NT2/D1 (cell line): ENCODE measurements around the gene F13A1.

Experiments used
- DNase-seq: peaks from one replicate; pipeline ENCODE4 v3.0.0-alpha.2; 2011; ENCODE audit warnings: low read depth, low spot score
- H3K27me3 ChIP-seq: 2 replicates; pipeline ENCODE4 v1.6.0; 2011; ENCODE audit warnings: mild to moderate bottlenecking; ENCODE audit not compliant: insufficient read length, insufficient read depth
- H3K36me3 ChIP-seq: 2 replicates; pipeline ENCODE4 v1.6.1; 2011; ENCODE audit warnings: mild to moderate bottlenecking, low read length, mixed read lengths; ENCODE audit not compliant: insufficient read depth, insufficient read length
- H3K4me1 ChIP-seq: 2 replicates; pipeline ENCODE4 v1.5.1; 2011; ENCODE audit not compliant: insufficient read depth, insufficient read length
- H3K4me3 ChIP-seq: 2 replicates; pipeline ENCODE4 v1.5.1; 2011; ENCODE audit warnings: low read depth; ENCODE audit not compliant: insufficient read length
- H3K9ac ChIP-seq: 2 replicates; pipeline ENCODE4 v1.6.0; 2011; ENCODE audit warnings: low read depth; ENCODE audit not compliant: insufficient read length
- H3K9me3 ChIP-seq: 2 replicates; pipeline ENCODE4 v1.5.1; 2011; ENCODE audit warnings: mild to moderate bottlenecking, low read length; ENCODE audit not compliant: insufficient read depth
- SUZ12 ChIP-seq: IDR thresholded peaks from 2 replicates; pipeline ENCODE4 v1.6.1; 2011; ENCODE audit not compliant: insufficient read length, insufficient read depth; ENCODE audit errors: extremely low read depth
- YY1 ChIP-seq: IDR thresholded peaks from 2 replicates; pipeline ENCODE4 v1.6.1; 2011; ENCODE audit not compliant: insufficient read length, insufficient read depth
- ZNF274 ChIP-seq: IDR thresholded peaks from 2 replicates; pipeline ENCODE4 v1.6.1; 2011; ENCODE audit warnings: mild to moderate bottlenecking, low read depth, low read length

The F13A1 gene

DNA sequence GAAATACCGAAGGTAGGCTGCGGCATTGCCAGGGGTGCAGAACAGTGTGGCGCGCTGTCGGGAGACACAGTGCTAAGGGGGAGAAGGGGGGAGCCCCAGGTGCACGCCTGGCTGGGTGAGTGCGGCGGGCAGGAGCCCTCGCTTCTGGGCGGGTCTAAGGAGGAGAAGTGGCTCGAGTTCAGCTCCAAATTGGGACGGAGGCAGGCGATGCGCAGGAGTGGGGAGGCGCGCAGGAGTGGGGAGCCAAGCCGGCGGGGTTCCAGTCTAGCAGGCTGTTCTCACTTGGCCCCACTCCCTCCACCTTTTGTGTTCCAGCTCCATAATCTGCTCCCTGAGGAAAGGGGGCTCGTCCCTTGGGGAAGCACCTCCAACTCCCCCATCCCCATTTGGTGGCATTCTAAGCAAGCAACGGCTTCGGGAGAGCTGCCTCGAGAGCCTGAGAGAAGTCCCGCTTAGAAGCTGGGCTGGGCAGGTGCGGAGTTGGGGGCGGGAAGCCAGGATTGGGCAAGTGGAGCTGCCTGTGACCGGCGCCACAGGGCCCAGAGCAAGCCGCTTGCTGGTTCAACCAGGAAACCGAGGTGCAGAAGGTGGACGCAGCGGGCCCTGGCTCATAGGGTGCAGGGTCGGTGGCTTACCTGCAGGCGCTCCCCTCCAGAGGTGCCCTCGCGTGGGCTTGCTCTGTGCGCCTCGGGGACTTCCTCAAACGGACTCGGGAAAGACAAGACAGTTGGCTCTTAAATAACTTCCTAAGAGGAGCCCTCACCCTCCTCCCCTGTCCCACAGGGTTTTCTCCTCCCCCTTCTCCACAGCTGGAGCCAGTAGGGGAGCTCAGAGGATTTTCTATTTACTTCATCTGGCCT is at the start of gene F13A1:
F13A1 (minus strand) TSS at position 711 of the 860 bp plus-strand sequence. CDS start 1,998 bp downstream, outside the sequence.
- DNase-seq, result no peak
- TF ChIP-seq ZNF274, result no peak
- TF ChIP-seq YY1, result no peak
- no peak for TF ChIP-seq SUZ12
- no peaks in the 10 kb centered on the region for H3K4me1 ChIP-seq
- peaks cover 17% of the 10 kb centered on the region for H3K27me3 ChIP-seq
- H3K36me3 ChIP-seq, result no peaks in the 10 kb centered on the region
- H3K9me3 ChIP-seq, result no peaks in the 10 kb centered on the region
- H3K4me3 ChIP-seq, result no peak within 1 kb of the TSS
- no peak within 1 kb of the TSS for H3K9ac ChIP-seq

DNA sequence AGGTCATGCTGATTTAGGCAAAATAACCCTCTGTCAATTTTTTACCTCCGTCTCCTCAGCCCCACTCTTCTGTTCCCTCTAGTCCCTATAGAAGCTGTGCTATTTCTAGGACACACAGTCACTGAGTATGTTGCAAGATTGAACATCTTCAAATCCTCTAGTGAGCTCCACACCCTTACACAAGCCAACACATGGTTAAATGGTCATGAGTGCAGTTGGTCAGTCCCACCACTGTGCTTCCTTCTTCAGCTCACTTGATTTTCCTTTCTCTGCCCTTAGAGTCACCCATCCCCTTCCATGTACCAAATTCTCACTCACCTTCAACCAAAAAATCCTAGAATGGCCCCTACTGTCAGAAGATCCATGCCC is 48.2 kb upstream of the F13A1 start:
- no peaks in the 10 kb centered on the region for H3K4me1 ChIP-seq
- no peak overlapping the region for H3K9ac ChIP-seq
- no peak overlapping the region for H3K4me3 ChIP-seq
- no peaks in the 10 kb centered on the region for H3K36me3 ChIP-seq
- no peaks in the 10 kb centered on the region for H3K27me3 ChIP-seq
- no peak for DNase-seq
- no peak for TF ChIP-seq ZNF274
- H3K9me3 ChIP-seq, result no peaks in the 10 kb centered on the region

DNA sequence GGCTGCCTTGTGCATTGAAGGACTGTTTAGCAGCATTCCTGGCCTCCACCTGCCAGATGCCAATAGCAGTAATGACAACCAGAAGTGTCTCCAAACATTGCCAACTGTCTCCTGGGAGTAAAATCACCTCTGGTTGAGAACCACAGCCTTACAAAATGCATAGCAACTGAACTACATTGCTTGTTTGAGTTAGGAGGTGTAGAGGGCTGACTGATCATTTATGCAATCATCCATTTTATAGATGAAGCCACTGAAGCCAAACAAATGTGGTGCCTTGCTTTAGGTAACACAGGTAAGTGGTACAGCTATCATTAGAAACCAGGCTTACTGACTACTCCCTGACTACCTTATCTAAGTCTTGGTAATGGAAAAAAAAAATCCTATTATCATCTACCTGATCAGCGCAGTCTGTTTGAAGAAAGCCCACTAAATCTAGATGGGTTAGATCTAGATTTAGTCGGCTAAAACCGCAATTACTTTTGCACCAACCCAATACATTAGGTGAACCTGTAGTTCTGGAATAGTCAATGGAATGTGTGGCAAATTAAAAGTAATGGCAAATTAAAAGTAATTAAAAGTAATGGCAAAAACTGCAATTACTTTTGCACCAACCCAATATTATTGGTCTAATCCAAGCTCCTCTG is 47.7 kb upstream of the F13A1 start:
- H3K27me3 ChIP-seq, result no peaks in the 10 kb centered on the region
- DNase-seq, result no peak
- no peak overlapping the region for H3K9ac ChIP-seq
- H3K4me1 ChIP-seq, result no peaks in the 10 kb centered on the region
- no peaks in the 10 kb centered on the region for H3K9me3 ChIP-seq
- no peaks in the 10 kb centered on the region for H3K36me3 ChIP-seq
- no peak overlapping the region for H3K4me3 ChIP-seq
- no peak for TF ChIP-seq SUZ12
- no peak for TF ChIP-seq ZNF274
- no peak for TF ChIP-seq YY1

DNA sequence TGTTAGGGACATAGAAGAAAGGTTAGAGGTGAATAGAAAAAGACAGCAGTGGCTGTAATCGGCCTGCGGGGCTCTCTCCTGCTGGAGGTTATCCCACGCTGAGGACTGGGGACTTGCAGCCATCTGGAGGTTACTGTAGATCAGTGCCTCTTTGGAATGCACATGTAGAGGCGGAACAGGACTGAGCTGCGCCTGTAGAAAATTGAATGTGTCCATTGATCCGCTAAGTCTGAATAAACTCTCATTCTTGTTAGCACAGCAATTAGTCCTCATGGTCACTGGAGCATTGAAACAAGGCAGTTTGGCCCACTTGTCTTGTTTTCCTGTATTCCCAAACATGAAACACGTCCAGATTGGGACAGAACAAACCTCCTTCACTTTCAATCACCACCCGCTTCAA is 46.3 kb upstream of the F13A1 start:
- H3K4me1 ChIP-seq, result no peaks in the 10 kb centered on the region
- H3K27me3 ChIP-seq, result no peaks in the 10 kb centered on the region
- H3K9ac ChIP-seq, result no peak overlapping the region
- no peaks in the 10 kb centered on the region for H3K36me3 ChIP-seq
- no peak overlapping the region for H3K4me3 ChIP-seq
- TF ChIP-seq YY1, result no peak
- TF ChIP-seq ZNF274, result no peak
- no peak for TF ChIP-seq SUZ12
- DNase-seq, result no peak
- H3K9me3 ChIP-seq, result no peaks in the 10 kb centered on the region

DNA sequence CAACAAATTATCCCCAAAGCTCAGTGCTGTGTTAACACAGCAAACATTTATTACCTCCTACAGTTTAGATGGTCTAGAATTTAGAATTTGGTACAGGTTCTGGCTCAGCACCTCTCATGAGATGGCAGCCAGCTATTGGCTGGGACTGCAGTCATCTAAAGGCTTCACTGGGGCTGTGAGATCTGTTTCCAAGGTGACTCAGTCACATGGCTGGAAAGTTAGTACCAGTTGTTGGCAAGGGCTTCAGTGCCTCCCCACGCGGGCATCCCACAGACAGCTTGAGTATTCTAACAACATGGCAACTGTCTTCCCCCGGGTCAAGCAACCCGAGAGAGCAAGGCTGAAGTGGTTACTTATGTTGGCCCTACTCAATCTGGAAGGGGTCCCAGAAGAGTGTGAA is 44.8 kb upstream of the F13A1 start:
- Histone ChIP-seq H3K27me3 (no peaks in the 10 kb centered on the region), H3K9me3 (no peaks in the 10 kb centered on the region), H3K36me3 (no peaks in the 10 kb centered on the region), H3K4me3 (no peak overlapping the region), H3K9ac (no peak overlapping the region), H3K4me1 (no peaks in the 10 kb centered on the region)
- TF ChIP-seq SUZ12 (no peak), YY1 (no peak), ZNF274 (no peak)
- DNase-seq, result no peak

DNA sequence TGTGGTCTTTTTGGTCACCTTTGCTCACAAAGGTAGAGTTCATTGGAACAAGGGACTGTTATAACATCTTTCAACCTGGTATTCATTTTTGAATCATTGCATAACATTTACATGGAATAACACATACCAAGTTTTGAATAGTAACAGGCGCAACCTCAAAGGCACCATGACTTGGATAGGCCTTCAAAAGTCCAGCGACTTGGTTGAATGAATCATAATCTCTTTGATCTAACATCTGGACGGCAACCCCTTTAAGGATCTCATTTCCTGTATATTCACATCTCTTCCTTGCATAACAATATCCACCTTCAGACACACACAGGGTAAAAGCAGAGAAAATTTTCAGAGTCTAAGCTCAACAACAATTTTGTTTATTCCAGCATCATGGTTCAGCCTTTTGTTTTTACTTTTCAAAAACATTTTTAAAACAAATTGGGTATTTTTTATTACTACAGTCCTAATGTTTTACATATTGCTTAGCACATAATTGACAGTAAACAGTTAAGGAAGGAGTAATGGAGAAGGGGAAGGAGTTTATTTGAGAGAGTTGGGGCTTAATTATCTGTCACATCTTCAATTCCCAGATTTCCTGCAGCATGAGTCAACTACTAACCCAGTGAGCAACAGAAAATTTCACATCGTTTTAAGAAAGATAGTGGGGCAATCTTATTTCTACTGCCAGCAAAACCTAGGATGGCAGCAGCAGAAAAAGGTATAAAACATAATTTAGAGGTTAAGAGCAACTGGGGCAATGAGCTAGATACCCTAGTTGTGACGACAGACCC is 41.8 kb upstream of the F13A1 start:
- H3K4me3 ChIP-seq, result no peak overlapping the region
- no peak for TF ChIP-seq SUZ12
- no peak for TF ChIP-seq ZNF274
- no peaks in the 10 kb centered on the region for H3K4me1 ChIP-seq
- no peaks in the 10 kb centered on the region for H3K36me3 ChIP-seq
- H3K27me3 ChIP-seq, result no peaks in the 10 kb centered on the region
- H3K9ac ChIP-seq, result no peak overlapping the region
- DNase-seq, result no peak
- H3K9me3 ChIP-seq, result no peaks in the 10 kb centered on the region

DNA sequence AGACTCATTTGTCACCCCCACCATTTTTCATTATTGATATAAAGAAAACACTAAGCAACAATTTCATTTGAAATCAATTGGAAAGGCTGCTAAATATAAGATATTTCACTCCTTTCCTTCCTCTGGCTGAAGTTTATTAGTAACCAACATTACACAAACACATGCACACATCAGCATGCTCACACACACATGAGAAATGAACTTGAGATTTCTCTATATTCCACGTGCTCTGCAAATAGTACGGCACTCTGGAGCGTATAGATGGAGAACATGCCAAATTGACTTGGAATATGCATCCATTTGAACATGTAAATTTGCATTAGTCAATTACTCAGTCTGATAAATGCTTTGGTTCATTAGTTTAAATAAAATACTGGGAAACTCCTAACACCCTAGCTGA is 37.1 kb upstream of the F13A1 start:
- TF ChIP-seq SUZ12 (no peak), ZNF274 (no peak), YY1 (no peak)
- H3K9me3 ChIP-seq, result no peaks in the 10 kb centered on the region
- no peak for DNase-seq
- no peak overlapping the region for H3K9ac ChIP-seq
- no peaks in the 10 kb centered on the region for H3K4me1 ChIP-seq
- no peaks in the 10 kb centered on the region for H3K27me3 ChIP-seq
- H3K36me3 ChIP-seq, result no peaks in the 10 kb centered on the region
- no peak overlapping the region for H3K4me3 ChIP-seq
